ENCODE measurements around the gene MYO18B.

Gene MYO18B

GRCh38 chr22:25766418-25766817, 24.4 kb downstream of the MYO18B start:
- H3K27ac ChIP-seq: no peak overlapping the region
- no peaks in the 10 kb centered on the region for H3K27me3 ChIP-seq
- no peak overlapping the region for H3K4me3 ChIP-seq
- peaks cover 8% of the 10 kb centered on the region for H3K4me1 ChIP-seq
- no peaks in the 10 kb centered on the region for H4K20me1 ChIP-seq
- H3K9me3 ChIP-seq: peaks cover 46% of the 10 kb centered on the region
- no peaks in the 10 kb centered on the region for H3K36me3 ChIP-seq
- H3K9ac ChIP-seq: no peak overlapping the region
- no peak for TF ChIP-seq Cebpa-rat (IDR thresholded peaks at IDR 0.05)
- H3K4me2 ChIP-seq: no peak overlapping the region

GRCh38 chr22:25770333-25770732, 28.3 kb downstream of the MYO18B start:
- H3K9me3 ChIP-seq: peaks cover 36% of the 10 kb centered on the region
- no peak overlapping the region for H3K4me3 ChIP-seq
- H3K27me3 ChIP-seq: no peaks in the 10 kb centered on the region
- no peak overlapping the region for H3K4me2 ChIP-seq
- no peaks in the 10 kb centered on the region for H3K36me3 ChIP-seq
- H3K9ac ChIP-seq: no peak overlapping the region
- H4K20me1 ChIP-seq: no peaks in the 10 kb centered on the region
- peaks cover 11% of the 10 kb centered on the region for H3K4me1 ChIP-seq
- no peak for TF ChIP-seq Cebpa-rat (IDR thresholded peaks at IDR 0.05)
- H3K27ac ChIP-seq: no peak overlapping the region

DNA sequence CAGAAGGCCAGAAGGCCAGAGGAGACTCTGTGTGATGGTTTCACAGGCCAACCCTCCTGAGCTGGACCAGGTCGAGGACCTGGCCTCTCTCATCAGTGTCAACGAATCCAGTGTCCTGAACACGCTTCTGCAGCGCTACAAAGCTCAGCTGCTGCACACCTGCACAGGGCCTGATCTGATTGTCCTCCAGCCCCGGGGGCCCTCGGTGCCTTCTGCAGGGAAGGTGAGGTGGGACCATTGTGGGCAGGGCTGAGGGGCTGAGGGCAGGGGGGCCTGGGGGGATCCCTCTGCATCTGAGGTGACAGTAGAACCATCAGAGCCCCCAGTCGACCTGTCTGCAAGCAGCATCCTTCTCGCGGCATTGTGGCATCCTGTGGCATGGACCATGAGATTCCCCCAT, 30.3 kb downstream of the MYO18B start:
- Histone ChIP-seq H3K9me3 (peaks cover 16% of the 10 kb centered on the region), H3K27ac (no peak overlapping the region), H3K27me3 (no peaks in the 10 kb centered on the region), H3K9ac (no peak overlapping the region), H3K4me3 (no peak overlapping the region), H3K4me2 (peak overlapping the region; percentile 62), H3K4me1 (peaks cover 11% of the 10 kb centered on the region), H3K36me3 (no peaks in the 10 kb centered on the region), H4K20me1 (no peaks in the 10 kb centered on the region)
- no peak for TF ChIP-seq Cebpa-rat (IDR thresholded peaks at IDR 0.05)

GRCh38 chr22:25774575-25775026, 32.6 kb downstream of the MYO18B start:
- Histone ChIP-seq H3K36me3 (no peaks in the 10 kb centered on the region), H4K20me1 (no peaks in the 10 kb centered on the region), H3K4me2 (no peak overlapping the region), H3K4me1 (peaks cover 11% of the 10 kb centered on the region), H3K9ac (no peak overlapping the region), H3K9me3 (peaks cover 5% of the 10 kb centered on the region; the same call in 1 of the 2 replicates), H3K27ac (no peak overlapping the region), H3K4me3 (no peak overlapping the region), H3K27me3 (no peaks in the 10 kb centered on the region)
- TF ChIP-seq Cebpa-rat (IDR thresholded peaks at IDR 0.05): no peak

DNA sequence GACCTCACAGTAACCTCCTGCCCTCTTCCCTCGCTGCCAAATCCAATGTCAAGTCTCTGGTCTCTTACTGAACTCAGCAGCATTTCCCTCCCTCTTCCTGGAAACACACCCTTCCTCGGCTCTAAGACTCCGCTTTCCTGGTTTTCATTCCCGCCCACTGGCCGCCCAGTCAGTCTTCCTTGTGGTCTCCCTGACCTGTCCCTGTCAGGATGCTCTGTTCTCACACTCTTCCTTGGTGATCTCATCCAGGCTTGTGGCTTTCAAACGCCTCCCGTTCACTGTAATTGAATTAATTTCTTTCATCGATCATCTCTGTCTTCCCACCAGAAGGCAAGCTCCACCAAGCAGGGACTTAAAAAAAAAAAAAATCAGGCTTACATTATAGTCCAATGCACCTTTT, 33.5 kb downstream of the MYO18B start:
- no peak overlapping the region for H3K27ac ChIP-seq
- peaks cover 11% of the 10 kb centered on the region for H3K4me1 ChIP-seq
- no peak for TF ChIP-seq Cebpa-rat (IDR thresholded peaks at IDR 0.05)
- no peaks in the 10 kb centered on the region for H3K27me3 ChIP-seq
- H3K4me2 ChIP-seq: no peak overlapping the region
- no peak overlapping the region for H3K9ac ChIP-seq
- H3K9me3 ChIP-seq: peaks cover 1% of the 10 kb centered on the region; the same call in 1 of the 2 replicates
- no peaks in the 10 kb centered on the region for H3K36me3 ChIP-seq
- no peak overlapping the region for H3K4me3 ChIP-seq
- H4K20me1 ChIP-seq: no peaks in the 10 kb centered on the region

DNA sequence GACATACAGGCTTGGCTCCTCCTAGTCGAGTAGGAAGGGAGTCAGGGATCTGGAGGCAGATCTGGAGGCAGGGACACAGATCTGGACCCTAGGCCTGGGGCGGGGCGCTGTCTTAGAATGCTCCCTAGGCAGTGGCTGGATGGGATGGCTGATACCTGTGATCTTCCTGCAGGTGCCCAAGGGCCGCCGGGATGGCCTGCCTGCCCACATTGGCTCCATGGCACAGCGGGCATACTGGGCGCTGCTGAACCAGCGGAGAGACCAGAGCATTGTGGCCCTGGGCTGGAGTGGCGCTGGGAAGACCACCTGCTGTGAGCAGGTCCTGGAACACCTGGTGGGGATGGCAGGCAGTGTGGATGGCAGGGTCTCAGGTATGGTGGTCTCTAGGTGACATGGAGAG, 35.4 kb downstream of the MYO18B start:
- H3K27ac ChIP-seq: no peak overlapping the region
- H3K4me3 ChIP-seq: no peak overlapping the region
- no peaks in the 10 kb centered on the region for H3K27me3 ChIP-seq
- no peaks in the 10 kb centered on the region for H3K36me3 ChIP-seq
- H3K4me2 ChIP-seq: no peak overlapping the region
- TF ChIP-seq Cebpa-rat (IDR thresholded peaks at IDR 0.05): no peak
- H3K4me1 ChIP-seq: peaks cover 8% of the 10 kb centered on the region
- no peaks in the 10 kb centered on the region for H3K9me3 ChIP-seq
- H4K20me1 ChIP-seq: no peaks in the 10 kb centered on the region
- no peak overlapping the region for H3K9ac ChIP-seq

GRCh38 chr22:25777870-25778269, 35.9 kb downstream of the MYO18B start:
- H4K20me1 ChIP-seq: no peaks in the 10 kb centered on the region
- H3K27me3 ChIP-seq: no peaks in the 10 kb centered on the region
- H3K9me3 ChIP-seq: no peaks in the 10 kb centered on the region
- no peak overlapping the region for H3K4me3 ChIP-seq
- no peak overlapping the region for H3K4me2 ChIP-seq
- no peak for TF ChIP-seq Cebpa-rat (IDR thresholded peaks at IDR 0.05)
- H3K27ac ChIP-seq: no peak overlapping the region
- peaks cover 3% of the 10 kb centered on the region for H3K4me1 ChIP-seq
- H3K36me3 ChIP-seq: no peaks in the 10 kb centered on the region
- no peak overlapping the region for H3K9ac ChIP-seq

DNA sequence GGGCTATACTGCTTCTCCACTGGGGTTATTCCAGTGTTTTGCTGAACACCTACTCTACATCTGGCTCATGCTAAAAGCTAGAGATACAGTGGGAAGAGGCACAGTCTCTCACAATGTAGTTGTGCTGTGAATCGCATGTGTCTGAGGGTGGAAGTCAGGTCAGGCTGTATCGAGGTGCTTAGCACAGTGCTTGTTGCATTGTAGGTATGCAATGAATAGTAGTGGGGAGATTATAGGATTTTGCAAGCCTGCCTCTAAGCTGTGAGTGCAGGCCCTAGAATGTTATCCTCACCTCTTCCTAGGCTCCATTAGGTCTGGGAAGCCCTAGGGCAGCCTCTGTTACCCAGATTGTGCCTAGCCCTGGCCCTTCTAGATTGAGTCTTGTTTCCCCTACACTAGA, 37.4 kb downstream of the MYO18B start:
- Histone ChIP-seq H3K4me3 (no peak overlapping the region), H4K20me1 (no peaks in the 10 kb centered on the region), H3K4me2 (no peak overlapping the region), H3K4me1 (no peaks in the 10 kb centered on the region), H3K27ac (no peak overlapping the region), H3K9ac (no peak overlapping the region), H3K9me3 (no peaks in the 10 kb centered on the region), H3K36me3 (no peaks in the 10 kb centered on the region), H3K27me3 (no peaks in the 10 kb centered on the region)
- TF ChIP-seq Cebpa-rat (IDR thresholded peaks at IDR 0.05): no peak

- H3K36me3 ChIP-seq: no peaks in the 10 kb centered on the region
- no peaks in the 10 kb centered on the region for H4K20me1 ChIP-seq
Observed at GRCh38 chr22:25779890-25780289, 37.9 kb downstream of the MYO18B start.

DNA sequence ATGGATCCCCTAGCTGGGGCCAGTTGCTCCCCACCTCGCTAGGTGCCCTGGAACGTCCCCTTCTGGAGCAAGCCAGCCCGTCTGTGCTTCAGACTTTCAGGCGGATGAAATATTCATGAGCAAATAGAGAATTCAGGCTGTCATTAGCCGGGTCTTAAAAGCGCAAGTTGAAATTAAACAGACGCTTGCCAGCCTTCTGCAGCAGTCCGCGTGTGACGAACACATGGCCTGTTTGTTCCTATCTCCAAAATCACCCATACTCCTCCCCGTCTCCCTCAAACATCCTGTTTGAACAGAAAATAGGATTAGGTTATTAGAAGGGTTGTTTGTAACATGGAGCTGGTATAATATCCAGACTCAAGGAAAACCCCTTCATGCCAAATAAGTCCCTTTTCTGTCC, 38.7 kb downstream of the MYO18B start:
- no peak overlapping the region for H3K9ac ChIP-seq
- TF ChIP-seq Cebpa-rat (IDR thresholded peaks at IDR 0.05): no peak
- H3K9me3 ChIP-seq: no peaks in the 10 kb centered on the region
- H3K4me2 ChIP-seq: no peak overlapping the region
- no peaks in the 10 kb centered on the region for H4K20me1 ChIP-seq
- no peak overlapping the region for H3K27ac ChIP-seq
- no peaks in the 10 kb centered on the region for H3K27me3 ChIP-seq
- H3K4me3 ChIP-seq: no peak overlapping the region
- H3K4me1 ChIP-seq: no peaks in the 10 kb centered on the region
- no peaks in the 10 kb centered on the region for H3K36me3 ChIP-seq

More at GRCh38 chr22:25779890-25780289, 37.9 kb downstream of the MYO18B start:
- Histone ChIP-seq H3K4me3 (no peak overlapping the region), H3K9me3 (no peaks in the 10 kb centered on the region), H3K4me1 (no peaks in the 10 kb centered on the region), H3K27me3 (no peaks in the 10 kb centered on the region), H3K27ac (no peak overlapping the region), H3K4me2 (no peak overlapping the region), H3K9ac (no peak overlapping the region)
- TF ChIP-seq Cebpa-rat (IDR thresholded peaks at IDR 0.05): no peak

DNA sequence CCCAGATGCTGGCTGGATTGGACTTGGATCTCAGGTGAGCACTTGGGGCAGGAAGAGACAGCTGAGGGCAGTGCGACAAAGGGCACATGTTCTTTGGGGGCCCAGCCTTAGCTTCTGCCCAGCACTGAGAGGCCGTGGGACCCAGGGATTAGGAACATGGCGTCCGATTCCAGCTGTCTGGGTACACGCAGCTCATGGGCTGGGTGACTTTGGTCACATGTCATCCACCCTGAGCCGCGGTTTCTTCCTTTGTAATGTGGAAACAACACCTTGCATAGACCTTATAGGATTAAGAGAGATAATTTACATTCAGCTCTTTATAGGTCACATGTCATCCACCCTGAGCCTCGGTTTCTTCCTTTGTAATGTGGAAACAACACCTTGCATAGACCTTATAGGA, 39.8 kb downstream of the MYO18B start:
- no peaks in the 10 kb centered on the region for H3K36me3 ChIP-seq
- H3K4me2 ChIP-seq: no peak overlapping the region

More for the DNA sequence above, 39.8 kb downstream of the MYO18B start:
- TF ChIP-seq Cebpa-rat (IDR thresholded peaks at IDR 0.05): no peak
- no peaks in the 10 kb centered on the region for H3K27me3 ChIP-seq
- H3K27ac ChIP-seq: no peak overlapping the region
- no peaks in the 10 kb centered on the region for H3K9me3 ChIP-seq
- no peak overlapping the region for H3K4me3 ChIP-seq
- H4K20me1 ChIP-seq: no peaks in the 10 kb centered on the region
- no peak overlapping the region for H3K9ac ChIP-seq
- H3K4me1 ChIP-seq: no peaks in the 10 kb centered on the region
